ENCODE data around the gene HSFX3. TPM values are rescaled to one million over a fixed set of nuclear protein-coding genes. Genes with fewer than 3 reads are reported as not detected.
"Not testable (repeated sequence)": the region's sequence is repeated elsewhere in the genome, so short reads cannot be mapped to it uniquely, and the experiment has no call there.

HSFX3 gene
- total RNA-seq, 1 experiment from 2014 or later, result not detected

GRCh38 chrX:149504915-149505651 lies 44.6 kb downstream of the HSFX3 start, which contains the start of gene IDS:
TSS of gene IDS (minus strand) at chrX:149505306. CDS start at chrX:149505137, 169 bp downstream.
- BruUV-seq (replicated peaks), result no TSS peak
- intact Hi-C loops (cut with micrococcal nuclease), result loop anchor here (1.0 kb wide), 1 partner anchor 10 kb away; no protein-coding TSS in a partner anchor
- Histone ChIP-seq H3K9me3 (ENCODE audit: low read length) (no peaks in the 10 kb centered on the region), H3K4me1 (ENCODE audit: insufficient read depth, low read length) (peaks cover 32% of the 10 kb centered on the region), H4K20me1 (ENCODE audit: low read length) (peaks cover 7% of the 10 kb centered on the region; the same call in 1 of the 2 replicates), H3K79me2 (ENCODE audit: low read length) (peaks cover 22% of the 10 kb centered on the region), H3K27me3 (ENCODE audit: low read length) (no peaks in the 10 kb centered on the region), H3K27ac (ENCODE audit: low read length) (peak within 1 kb of the TSS; percentile 67), H3F3A (ENCODE audit: low read length, unreplicated experiment) (no peaks in the 10 kb centered on the region), H3K4me2 (ENCODE audit: low read length) (peak within 1 kb of the TSS; percentile 97), H3K4me3 (ENCODE audit: low read length) (peak within 1 kb of the TSS; percentile 86), H2AFZ (ENCODE audit: low read length) (peak within 1 kb of the TSS; percentile 67), H3K36me3 (ENCODE audit: low read depth, low read length) (peaks cover 14% of the 10 kb centered on the region; the same call in 1 of the 2 replicates), H3K9ac (ENCODE audit: low read length) (peak within 1 kb of the TSS; percentile 82), H3K9me2 (replicated peaks; ENCODE audit: low read length) (no peaks in the 10 kb centered on the region)
- CTCF ChIA-PET, result no interaction called here
- TF ChIP-seq, protein P1, sequence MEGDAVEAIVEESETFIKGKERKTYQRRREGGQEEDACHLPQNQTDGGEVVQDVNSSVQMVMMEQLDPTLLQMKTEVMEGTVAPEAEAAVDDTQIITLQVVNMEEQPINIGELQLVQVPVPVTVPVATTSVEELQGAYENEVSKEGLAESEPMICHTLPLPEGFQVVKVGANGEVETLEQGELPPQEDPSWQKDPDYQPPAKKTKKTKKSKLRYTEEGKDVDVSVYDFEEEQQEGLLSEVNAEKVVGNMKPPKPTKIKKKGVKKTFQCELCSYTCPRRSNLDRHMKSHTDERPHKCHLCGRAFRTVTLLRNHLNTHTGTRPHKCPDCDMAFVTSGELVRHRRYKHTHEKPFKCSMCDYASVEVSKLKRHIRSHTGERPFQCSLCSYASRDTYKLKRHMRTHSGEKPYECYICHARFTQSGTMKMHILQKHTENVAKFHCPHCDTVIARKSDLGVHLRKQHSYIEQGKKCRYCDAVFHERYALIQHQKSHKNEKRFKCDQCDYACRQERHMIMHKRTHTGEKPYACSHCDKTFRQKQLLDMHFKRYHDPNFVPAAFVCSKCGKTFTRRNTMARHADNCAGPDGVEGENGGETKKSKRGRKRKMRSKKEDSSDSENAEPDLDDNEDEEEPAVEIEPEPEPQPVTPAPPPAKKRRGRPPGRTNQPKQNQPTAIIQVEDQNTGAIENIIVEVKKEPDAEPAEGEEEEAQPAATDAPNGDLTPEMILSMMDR (conservative IDR thresholded peaks at IDR 0.05; ENCODE audit: low read depth, low read length), result no peak
- TF ChIP-seq EZH2phosphoT487 (IDR thresholded peaks at IDR 0.05; ENCODE audit: borderline replicate concordance, low read length) (no peak), EZH2 (IDR thresholded peaks at IDR 0.05; ENCODE audit: low read length, unreplicated experiment) (no peak)
- ATAC-seq (peak; percentile 94), DNase-seq (peak; percentile 92)
- POLR2A ChIA-PET (ENCODE audit: unreplicated experiment), result interaction anchor here (0.7 kb wide), 1 partner anchor 12 kb away, joined by 6 read pairs; no protein-coding TSS in a partner anchor

GRCh38 chrX:149504226-149504914 lies 45.4 kb downstream of the HSFX3 start:
- ChIA-PET CTCF (no interaction called here), POLR2A (ENCODE audit: unreplicated experiment) (no interaction called here)
- Histone ChIP-seq H3K4me1 (ENCODE audit: insufficient read depth, low read length) (peaks cover 27% of the 10 kb centered on the region), H3K36me3 (ENCODE audit: low read depth, low read length) (peaks cover 14% of the 10 kb centered on the region; the same call in 1 of the 2 replicates), H3F3A (ENCODE audit: low read length, unreplicated experiment) (no peaks in the 10 kb centered on the region), H4K20me1 (ENCODE audit: low read length) (peaks cover 7% of the 10 kb centered on the region; the same call in 1 of the 2 replicates), H3K9ac (ENCODE audit: low read length) (peak overlapping the region; percentile 82), H3K4me2 (ENCODE audit: low read length) (peak overlapping the region; percentile 97), H3K9me2 (replicated peaks; ENCODE audit: low read length) (no peaks in the 10 kb centered on the region), H3K4me3 (ENCODE audit: low read length) (peak overlapping the region; percentile 86), H3K9me3 (ENCODE audit: low read length) (no peaks in the 10 kb centered on the region), H3K27ac (ENCODE audit: low read length) (peak overlapping the region; percentile 67), H3K27me3 (ENCODE audit: low read length) (no peaks in the 10 kb centered on the region), H3K79me2 (ENCODE audit: low read length) (peaks cover 22% of the 10 kb centered on the region), H2AFZ (ENCODE audit: low read length) (no peak overlapping the region)
- peak; percentile 30 for DNase-seq
- no peak for ATAC-seq
- intact Hi-C loops (cut with micrococcal nuclease), result no loop called here
- BruUV-seq (replicated peaks), result TSS peak; percentile 53
- TF ChIP-seq, protein P1 (conservative IDR thresholded peaks at IDR 0.05; ENCODE audit: low read depth, low read length), result peak; percentile 49
- TF ChIP-seq EZH2 (IDR thresholded peaks at IDR 0.05; ENCODE audit: low read length, unreplicated experiment), result no peak
- no peak for TF ChIP-seq EZH2phosphoT487 (IDR thresholded peaks at IDR 0.05; ENCODE audit: borderline replicate concordance, low read length)

DNA sequence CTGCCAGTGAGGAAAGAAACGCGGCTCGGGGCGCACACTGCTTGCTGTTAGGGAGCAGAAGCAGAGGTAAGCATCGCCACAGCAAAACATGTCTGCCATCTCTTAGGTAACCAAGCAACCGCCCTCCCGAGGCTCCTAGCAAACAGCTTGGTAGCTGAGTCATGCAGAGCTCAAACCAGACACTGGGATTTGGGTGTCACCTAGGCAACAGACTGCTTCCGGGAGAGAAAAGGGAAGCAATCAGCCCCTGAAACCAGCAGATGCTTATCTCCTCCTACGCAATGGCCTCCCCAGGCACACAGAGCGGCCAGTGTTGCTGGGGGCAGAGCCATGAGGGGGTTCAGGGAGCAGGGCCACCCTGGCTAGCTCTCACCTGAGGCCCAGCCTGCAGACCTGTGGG lies 46.3 kb downstream of the HSFX3 start:
- intact Hi-C loops (cut with micrococcal nuclease); H3K4me3 ChIP-seq (ENCODE audit: low read length); H4K20me1 ChIP-seq (ENCODE audit: low read length); H3K9ac ChIP-seq (ENCODE audit: low read length); H3K9me3 ChIP-seq (ENCODE audit: low read length); CTCF ChIA-PET; H3K27ac ChIP-seq (ENCODE audit: low read length); BruUV-seq (replicated peaks); H3F3A ChIP-seq (ENCODE audit: low read length, unreplicated experiment); POLR2A ChIA-PET (ENCODE audit: unreplicated experiment); H2AFZ ChIP-seq (ENCODE audit: low read length); H3K27me3 ChIP-seq (ENCODE audit: low read length); H3K9me2 ChIP-seq (replicated peaks; ENCODE audit: low read length): not testable (repeated sequence)
- Histone ChIP-seq H3K36me3 (ENCODE audit: low read depth, low read length) (peaks cover 17% of the 10 kb centered on the region; the same call in 1 of the 2 replicates), H3K4me2 (ENCODE audit: low read length) (peak overlapping the region; percentile 97; the same call in 1 of the 2 replicates), H3K79me2 (ENCODE audit: low read length) (peaks cover 22% of the 10 kb centered on the region), H3K4me1 (ENCODE audit: insufficient read depth, low read length) (peaks cover 27% of the 10 kb centered on the region)
- peak; percentile 45 for DNase-seq
- ATAC-seq, result peak; percentile 38

GRCh38 chrX:149502923-149503322 lies 46.8 kb downstream of the HSFX3 start:
- ATAC-seq; H3K27ac ChIP-seq (ENCODE audit: low read length); DNase-seq; POLR2A ChIA-PET (ENCODE audit: unreplicated experiment); BruUV-seq (replicated peaks); H3F3A ChIP-seq (ENCODE audit: low read length, unreplicated experiment); H3K4me3 ChIP-seq (ENCODE audit: low read length); CTCF ChIA-PET; H3K9me3 ChIP-seq (ENCODE audit: low read length); H3K27me3 ChIP-seq (ENCODE audit: low read length); H3K4me2 ChIP-seq (ENCODE audit: low read length); H3K9me2 ChIP-seq (replicated peaks; ENCODE audit: low read length); H2AFZ ChIP-seq (ENCODE audit: low read length); H4K20me1 ChIP-seq (ENCODE audit: low read length); H3K9ac ChIP-seq (ENCODE audit: low read length); intact Hi-C loops (cut with micrococcal nuclease): not testable (repeated sequence)
- Histone ChIP-seq H3K4me1 (ENCODE audit: insufficient read depth, low read length) (peaks cover 31% of the 10 kb centered on the region), H3K36me3 (ENCODE audit: low read depth, low read length) (peaks cover 17% of the 10 kb centered on the region; the same call in 1 of the 2 replicates), H3K79me2 (ENCODE audit: low read length) (peaks cover 22% of the 10 kb centered on the region)

Measured in PC-3 (cell line).